CD4-positive, alpha-beta T cell treated with Interferon alpha-2 for 1 hour (primary cell): ENCODE data around the gene EHD1.

ENCODE experiments used
- DNase-seq, 2 donors: peaks; one replicate each; pipeline ENCODE4 v3.0.0-alpha.2; 2020 to 2022

EHD1 gene

DNA sequence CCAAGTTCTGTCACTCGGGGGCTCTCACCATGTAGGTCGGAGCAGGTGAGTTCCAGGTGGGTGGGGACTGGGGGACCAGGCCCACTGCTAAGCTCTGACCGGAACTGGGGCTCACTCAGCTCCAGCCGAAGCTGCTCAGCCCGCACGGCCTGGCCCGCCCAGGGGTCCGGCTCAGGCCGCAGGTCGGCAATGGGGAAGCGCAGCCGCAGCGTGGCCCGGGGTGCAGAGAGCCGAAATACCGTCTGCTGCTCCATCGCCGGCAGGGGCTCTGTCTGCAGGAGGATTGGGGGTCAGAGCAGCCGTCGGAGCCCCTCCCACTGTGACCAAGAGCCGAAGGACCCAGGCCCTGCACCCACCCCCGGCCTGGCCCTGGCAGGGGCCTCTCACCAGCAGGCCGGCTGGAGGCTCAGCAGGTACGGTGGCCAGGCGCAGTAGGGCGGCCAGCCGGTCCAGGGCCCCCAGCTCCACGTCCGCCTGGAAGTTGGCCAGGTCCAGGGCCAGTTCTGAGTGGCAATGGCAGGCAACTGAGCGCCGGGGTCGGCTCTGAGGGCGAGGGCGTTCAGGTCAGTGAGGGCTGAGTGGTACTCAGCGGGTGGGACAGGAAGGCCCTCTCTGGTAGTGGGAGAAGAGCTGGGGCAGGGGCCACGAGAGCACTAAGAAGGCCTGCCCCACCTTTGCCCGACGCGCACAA is 31.4 kb upstream of the EHD1 start:
- DNase-seq: no peak

DNA sequence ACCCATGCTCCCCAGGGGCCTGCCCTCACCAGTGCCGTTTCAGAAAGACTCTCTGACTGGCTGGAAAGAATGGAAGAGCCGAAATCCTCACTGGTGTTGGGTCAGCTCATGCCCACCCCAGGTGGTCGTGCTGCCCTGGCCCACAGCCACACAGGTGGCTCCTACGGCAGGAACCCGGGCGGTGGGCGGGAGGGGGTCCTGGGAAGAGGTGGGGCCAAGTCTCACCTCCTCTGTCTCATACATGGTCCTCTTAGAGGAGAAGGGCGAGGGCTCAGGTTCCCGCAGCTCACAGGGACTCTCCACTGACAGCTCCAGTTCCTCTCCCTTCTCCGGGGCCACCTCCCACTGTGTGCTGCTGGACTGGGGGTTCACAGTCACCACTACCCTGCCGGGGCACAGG is 30.3 kb upstream of the EHD1 start:
- DNase-seq: no peak

DNA sequence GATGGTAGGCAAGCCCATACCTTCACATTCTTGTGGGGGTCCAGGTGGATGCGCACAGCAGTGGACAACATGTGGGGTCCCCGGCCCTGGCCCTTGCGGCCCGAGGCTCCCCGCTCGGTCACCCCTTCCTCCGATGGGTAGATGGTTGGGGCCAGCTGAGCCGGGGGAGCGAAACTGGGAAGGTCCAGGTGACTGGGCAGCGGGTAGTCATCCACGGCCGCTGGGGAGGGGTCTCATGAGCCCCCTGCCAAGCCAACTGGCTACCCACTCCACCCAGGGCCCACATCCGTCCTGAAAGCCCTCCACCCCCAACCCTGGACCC is 27.9 kb upstream of the EHD1 start:
- DNase-seq: no peak

DNA sequence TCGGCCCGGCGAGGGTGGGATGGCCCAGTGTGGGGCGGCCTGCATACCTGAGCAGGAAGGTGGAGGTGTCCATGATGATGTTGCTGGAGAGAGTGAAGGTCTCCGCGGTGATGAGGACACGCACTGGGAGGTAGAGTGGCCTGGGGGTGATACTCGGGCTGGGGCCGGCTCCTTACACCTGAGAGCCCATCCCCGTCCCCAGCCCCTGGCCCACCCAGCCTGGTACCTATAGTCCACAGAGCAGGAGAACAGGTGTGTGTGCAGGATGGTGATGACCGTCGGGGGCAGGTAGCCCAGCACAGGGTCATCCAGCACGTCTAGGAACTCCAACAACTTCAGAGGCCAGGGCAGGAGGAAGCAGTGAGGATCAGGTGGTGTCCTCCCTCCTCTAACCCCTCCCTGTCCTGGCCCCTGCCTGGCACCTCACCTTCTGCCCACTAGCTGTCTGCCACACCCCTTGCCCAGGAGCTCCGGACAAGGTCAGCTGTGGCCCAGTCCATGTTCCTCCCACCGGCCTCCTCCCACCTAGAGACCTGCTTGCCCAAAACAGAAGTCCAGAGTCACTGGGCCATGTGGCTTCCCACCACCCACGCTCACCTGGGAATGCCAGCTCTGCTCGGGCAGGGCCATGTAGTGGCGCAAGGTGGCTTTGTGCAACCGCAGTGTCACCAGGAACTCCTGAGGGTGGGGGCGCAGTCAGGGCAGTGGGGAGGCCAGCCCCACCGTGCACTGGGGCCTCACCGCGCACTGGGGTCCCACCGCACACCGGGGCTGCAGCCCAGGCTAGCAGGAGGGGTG is 27.3 kb upstream of the EHD1 start:
- DNase-seq: no peak

DNA sequence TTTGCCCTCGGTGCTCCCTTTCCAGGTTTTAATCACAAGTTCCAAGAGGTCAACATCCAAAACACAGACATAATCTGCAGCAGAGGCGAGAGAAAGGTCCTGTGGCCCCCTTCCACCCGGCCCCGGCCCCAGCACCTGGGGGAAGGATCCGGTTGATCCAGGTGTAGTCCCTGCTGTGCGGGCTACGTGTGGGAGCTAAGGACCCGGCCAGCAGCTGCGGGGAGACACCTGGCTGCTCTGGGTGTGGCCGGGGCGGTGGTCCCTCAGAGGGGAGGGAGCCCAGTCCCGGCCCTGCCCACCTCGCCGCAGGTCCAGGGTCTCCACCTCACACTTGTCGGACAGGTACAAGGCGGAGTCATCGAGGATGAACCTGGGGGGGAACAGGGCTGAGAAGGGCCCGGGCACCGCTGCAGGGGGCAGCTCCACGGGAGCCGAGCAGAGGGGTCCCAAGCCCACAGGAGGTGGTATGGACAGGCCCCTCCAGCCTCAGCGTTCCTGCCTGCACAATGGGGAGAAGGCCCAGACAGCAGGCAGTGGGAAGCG is 24.9 kb upstream of the EHD1 start:
- DNase-seq: no peak

DNA sequence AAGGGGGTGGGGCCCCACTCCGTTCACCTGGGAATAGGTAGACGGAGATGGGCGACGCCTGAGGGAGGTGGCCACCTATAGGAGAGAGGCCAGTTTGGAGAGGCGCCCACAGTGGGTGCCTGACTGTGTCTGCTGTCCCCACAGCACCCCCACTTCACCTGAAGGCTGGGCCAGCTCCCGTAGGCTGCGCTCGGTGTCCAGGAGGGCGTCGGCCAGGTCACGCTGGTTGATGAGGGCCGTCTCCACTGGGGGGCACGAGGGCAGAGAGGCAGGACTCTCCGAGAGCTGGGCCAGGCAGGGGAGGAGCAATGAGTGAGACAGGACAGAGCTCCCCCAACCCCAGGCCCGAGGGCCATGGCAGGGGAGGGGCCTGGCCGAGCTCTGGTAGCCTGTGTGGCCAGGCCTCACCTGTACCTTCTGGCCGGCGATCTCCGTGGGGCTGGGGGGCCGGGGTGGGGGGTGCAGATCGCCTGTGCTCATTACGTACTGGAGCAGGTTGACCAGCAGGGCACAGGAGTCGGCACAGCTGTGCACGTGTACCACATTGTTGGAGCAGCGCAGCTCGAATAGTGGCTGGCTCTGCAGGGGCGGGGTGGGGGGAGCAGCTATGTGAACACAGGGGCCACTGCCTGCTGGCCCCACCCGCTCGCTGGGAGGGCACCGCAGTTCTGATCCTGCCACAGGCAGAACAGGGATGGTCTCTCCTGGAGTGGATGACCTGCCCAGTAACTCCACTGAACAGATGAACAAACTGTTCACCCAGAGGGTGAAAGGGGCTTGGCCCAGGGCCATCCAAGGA is 23.9 kb upstream of the EHD1 start:
- DNase-seq: no peak

DNA sequence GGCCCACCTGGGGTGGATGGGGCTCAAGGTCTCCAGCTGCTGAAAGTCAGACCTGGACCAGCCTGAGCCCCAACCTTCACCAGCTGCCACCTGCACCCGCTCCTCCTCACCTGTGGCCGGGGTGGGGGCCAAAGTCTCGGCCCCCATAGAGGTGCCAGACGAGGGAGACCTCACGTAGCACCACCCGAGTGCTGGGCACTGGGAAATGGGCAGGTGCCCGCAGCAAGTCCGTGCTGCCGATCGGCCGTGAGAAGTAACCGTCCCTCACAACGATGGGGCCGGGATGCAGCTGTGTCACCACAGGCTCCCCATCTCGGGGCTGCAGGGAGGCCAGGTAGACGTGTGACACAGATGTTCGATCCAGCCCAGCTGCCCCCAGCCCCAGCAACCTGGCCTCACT is 22.4 kb upstream of the EHD1 start:
- no peak for DNase-seq

DNA sequence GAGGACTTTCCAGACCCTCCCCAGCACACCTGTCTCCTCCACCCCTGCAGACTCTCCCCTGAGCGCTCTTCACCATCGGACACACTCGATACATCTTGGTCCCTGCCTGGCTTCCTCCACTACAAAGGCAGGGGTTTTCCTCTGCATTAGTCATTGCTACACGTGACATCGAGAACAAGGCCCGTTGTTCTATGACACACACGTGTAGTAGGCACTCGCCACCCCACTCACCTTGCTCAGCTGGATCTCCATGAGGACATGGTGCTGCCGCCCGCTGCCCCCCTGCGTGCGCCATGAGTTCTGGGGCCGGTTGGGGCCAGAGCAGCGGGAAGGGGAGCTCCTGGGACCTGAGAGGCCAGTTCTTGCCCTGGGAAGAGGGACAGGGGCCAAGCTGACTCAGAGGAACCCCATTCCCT is 21.9 kb upstream of the EHD1 start:
- peak; percentile 57 to 86 for DNase-seq

DNA sequence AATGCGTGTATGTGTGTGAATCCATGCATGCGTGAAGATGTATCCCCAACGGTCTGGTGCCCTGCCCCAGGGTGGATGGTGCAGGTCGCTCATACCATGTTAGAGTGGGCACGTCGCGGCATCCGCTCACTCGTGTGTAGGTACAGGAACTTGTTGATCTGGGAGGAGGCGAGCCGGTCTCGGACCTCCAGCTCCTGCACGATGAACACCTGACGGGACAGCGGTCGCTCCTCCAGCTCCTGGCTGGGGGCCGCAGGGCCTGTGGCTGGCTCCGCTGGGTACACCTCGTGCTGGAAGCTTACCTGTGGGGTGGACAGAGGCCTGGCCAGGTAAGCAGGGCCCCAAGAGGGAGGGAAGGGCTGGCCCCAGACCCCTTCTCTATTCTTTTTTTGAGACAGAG is 20.1 kb upstream of the EHD1 start:
- DNase-seq: no peak

DNA sequence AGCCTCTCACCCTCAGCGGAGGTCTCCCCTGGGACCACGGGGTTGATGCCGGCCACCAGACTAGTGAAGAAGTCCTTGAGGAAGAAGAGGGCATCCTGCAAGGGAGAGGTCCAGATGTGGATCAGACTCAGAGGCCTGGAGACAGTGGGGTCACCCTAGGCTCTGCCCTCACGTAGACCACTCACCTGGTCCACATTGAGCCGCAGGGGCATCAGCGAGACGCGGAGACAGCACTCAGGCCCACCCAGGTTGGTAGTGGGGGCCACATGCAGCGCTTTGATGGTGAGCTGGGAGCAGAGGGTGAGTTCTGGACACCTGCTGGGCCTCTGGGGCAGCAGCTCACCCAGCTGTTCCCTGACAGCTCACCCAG is 19.6 kb upstream of the EHD1 start:
- no peak for DNase-seq

DNA sequence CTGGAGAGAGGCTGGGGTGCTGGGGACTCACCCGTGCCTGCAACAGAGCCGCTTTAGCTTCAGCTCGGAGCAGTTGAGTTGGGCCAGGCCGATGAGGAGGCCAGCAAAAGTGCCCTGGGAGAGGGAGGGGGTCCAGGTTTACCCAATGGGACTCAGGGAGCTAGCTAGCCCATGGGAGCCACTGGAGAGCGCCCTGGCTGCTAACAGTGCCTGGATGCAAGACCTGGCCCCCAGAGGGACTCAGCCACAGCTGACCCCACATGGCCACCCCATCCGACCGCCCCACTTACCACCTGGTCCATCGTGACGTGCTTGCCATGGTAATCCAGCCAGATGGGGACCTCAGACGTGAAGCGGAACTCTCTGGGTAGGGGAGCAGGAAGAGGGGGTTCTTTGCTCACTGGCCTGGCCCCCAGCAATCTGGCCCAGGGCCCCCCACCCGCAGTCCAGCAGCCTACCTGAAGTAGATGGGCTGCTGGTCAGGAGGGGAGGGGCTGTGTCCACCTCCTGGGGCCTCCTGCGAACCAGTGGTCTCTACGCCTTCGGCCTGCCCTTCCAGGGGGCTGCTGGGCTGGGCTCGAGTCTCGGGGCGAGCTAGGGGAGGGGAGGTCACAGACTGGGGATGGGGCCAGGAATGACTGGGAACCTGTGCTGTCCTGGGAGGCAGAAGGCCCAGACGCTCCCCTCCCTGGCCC is 19.1 kb upstream of the EHD1 start:
- DNase-seq: no peak

DNA sequence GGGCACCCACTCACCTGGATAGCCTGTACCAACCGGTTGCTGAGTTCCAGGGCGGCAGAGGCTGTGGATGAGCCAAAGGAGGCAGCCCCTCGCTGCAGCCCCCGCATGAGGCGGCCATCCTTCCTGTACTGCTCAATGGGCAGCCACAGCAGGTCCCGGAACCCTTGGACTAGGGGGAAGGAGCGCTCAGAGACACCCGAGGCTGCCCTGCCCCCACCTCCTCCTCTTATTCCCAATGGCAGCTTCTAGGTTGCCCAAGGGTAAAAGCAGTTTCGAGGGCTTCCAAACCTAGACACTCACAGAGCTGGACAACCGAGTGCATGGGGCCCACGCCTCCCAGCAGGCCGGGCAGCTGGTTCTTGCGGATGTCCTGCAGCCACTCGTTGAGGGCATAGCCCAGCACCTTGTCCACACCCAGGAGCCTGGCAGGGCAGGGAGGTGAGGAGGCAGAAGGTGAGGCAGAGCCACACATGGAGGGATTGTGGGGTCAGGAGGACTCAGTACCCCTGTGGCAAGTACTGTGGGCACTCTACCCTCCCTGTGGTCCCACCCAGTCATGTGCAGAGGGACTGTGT is 18.1 kb upstream of the EHD1 start:
- no peak for DNase-seq

DNA sequence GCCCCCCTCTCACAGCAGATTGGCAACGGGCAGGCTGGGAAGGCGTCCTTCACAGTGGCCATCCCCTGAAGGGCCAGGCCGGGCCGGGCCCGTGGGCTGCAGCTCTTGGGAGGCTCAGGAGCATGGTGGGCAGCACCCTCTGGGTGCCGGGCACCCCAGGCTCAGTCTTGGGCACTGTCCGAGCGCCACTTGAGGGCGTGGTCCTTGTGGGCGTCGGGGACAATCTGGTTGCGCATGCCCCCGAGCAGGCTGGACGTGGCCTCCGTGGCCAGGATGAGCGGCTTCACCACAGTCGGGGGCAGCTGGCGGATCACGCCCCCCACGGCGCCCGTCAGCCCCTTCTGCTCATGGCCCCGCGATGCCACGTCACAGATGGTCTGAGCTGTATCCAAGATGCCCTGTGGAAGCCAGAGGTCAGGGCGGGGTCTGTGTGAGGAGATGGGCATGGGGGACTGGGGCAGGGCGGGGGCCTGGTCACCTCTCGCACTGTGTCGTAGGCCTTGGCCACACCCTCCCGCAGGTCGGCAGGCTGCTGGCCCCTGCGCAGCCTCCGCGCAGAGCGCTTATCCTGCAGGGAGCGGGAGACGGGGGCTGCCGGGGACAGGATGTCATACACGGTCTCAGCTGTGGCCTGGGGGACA is 16.5 kb upstream of the EHD1 start:
- DNase-seq: no peak

DNA sequence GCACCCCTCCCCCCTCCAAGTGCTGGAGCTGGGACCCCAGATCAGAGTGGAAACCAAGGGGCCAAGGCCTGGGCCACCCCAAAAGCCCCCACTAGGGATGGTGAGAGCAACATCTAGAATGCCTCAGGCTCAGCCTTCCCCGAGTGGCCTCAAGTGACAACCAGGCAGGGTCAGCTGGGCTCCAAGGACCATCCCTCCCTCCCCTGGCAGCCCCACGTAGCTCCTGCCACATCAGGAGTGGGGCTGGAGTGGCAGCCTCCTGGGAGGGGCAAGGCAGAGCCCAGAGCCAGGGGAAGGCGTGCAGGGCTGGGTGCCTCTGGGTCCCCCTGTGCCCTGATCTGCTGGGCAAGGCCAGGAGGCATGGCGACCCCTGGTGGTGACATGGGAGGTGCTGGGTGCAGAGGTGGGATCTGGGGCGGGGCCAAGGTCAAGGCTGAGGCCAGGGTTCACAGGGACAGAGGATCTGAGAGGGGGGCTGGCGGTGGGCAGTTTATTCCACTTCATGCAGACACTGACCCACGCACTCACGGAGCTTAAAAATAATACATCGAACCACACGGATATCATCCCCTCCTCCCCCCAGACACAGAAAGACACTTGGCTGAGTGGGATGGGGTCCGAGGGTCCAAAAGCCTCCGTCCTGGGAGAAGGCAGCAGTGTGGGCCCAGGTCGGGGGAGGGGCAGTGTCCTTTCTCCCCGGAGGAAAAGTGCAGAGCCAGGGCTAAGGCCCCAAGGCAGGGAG is 15.8 kb upstream of the EHD1 start:
- peak; percentile 87 to 91 for DNase-seq

DNA sequence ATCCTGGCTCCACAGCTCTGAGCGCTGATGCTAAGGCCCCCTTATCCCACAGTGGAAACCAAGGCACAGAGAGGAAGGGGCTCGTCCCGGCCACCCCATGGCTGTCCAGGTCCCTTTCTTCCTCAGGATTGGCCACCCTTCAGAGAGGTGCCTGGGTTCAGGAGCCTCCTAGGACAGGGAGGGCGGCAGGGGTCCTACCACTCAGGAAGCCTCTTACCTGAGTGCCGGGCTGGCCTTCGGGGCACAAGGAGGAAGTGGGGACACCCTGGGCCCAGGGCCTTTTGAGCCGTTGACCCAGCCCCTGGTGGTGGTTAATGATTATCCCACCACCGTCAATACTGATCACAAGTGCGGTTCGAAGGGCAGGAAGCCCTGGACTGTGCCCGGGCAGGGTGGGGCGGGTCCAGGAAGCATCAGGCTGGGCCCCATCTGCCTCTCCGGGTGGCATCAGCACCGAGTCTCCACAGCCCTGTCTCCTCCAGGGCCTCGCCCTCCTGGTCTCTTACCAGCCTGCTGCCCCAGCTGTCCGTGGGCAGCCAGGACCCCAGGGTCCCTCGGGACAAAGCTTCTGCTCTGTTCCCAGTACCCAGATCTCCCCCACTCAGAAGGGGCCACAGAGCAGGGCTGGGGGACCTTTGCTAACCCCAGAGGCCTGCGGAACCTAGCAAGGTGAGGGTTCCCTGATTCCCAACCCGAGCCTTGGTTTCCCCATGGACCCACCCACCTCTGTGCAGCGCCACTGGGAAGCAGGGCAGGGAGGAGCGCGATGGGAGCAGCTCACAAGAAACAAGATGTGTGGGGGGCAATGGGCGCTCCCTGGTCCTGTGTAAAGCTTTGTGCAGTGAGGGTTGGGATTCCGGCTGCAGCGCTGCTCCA is 15.0 kb upstream of the EHD1 start:
- DNase-seq: no peak

DNA sequence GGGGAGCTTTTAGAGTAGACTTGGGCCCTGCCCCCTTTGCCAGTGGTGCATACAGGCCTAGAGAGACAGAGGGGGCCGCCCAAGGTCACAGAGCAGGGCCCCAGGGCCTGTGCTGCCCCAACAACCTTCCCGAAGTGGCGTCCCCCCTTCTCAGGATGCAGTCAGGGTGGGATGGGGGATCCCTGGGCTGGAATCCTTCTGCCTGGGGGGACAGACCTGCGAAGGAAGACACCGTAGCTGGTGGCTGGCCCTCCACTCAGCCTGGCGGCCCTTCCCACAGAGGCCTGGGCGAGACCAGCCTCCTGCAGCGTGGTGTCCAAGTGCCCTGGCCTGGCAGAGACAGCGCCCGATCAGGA is 14.4 kb upstream of the EHD1 start:
- DNase-seq: no peak

DNA sequence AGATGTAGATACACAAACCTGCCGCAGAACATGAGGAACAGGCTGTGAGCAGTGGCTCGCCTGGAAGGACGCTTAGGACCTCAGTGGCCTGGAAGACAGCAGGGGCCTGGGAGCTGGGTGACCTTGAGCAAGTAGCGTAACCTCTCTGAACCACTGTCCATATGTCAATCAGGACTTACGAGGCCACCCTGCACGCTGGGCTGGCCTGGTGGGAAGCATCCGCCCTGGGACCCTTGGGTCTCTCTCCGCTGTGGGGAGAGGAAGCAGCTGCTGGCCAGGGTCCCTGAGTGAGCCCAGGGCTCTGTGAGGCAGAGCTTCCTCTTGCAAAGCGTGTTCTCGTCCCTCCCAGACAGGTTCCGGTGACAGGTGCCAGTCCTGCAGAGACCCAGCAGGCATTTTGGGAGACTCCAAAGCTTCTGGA is 14.0 kb upstream of the EHD1 start:
- DNase-seq: no peak

DNA sequence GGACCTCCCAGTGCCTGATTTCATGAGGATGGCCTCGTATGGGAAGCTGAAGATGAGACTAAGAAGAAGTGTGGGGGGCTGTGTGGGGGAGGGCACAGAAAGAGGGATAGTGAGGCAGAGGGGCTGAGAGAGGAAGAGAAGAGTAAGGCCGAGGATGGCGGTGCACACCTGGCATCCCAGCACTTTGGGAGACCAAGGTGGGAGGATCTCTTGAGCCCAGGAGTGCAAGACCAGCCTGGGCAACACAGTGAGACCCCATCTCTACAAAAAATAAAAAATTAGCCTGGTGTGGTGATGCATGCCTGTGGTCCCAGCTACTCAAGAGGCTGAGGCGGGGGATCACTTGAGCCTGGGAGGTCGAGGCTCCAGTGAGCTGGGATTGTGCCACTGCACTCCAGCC is 13.5 kb upstream of the EHD1 start:
- DNase-seq: no peak

DNA sequence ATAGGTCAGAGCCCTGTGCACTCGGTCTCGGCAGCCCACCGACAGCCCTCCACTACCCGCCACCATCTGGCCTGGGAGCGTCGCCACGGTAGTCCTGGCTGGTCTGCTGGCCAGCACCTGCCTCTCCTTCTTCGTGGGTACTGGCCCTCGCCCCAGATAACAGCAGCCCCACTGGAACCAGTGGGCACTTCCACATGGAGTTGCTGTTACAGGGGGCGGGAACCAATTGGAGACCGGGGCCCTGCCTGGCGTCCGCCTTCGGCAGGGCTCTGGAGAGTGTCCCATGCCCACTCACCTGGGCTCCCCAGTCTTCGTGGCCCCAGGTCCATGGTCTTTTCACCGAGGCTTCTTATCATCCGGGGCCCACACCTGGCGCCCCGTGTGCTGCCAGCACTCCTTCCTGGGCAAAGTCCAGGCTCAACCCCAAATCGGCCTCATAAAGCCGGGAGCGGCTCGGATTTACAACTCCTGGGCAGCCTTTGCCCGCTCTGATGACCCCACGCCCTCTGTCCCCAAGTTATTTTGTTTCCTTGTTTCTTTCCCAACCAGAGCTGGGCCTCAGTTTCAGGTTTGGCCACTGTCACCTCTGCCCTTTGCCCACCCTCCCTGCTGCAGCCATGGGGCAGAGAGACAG is 12.9 kb upstream of the EHD1 start:
- no peak for DNase-seq

DNA sequence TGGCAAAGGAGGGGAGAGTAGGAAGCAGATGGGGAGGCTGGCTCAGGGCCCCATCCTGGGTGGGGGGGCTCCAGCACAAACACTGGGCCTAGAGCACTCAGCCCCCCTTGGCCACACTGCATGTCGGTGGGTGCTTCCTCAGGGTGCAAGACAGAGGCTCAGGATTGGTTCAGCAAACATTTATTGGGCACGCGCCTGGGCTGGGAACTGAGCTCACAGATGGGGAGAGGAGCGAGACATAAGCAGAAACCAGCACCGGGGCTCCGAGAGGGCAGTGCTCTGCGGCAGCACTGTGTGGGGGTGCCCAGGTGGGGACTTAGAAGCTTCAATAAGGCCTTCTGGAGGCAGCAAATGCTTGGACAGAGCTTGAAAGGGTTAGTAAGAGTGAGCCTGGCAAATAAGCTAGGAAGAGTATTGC is 12.1 kb upstream of the EHD1 start:
- no peak for DNase-seq
